ENCODE measurements around the gene FRS3. TPM values are rescaled to one million over a fixed set of nuclear protein-coding genes. Genes with fewer than 3 reads are reported as not detected.

Gene FRS3
- total RNA-seq, 1 experiment from 2014 or later = 3.0 TPM

DNA sequence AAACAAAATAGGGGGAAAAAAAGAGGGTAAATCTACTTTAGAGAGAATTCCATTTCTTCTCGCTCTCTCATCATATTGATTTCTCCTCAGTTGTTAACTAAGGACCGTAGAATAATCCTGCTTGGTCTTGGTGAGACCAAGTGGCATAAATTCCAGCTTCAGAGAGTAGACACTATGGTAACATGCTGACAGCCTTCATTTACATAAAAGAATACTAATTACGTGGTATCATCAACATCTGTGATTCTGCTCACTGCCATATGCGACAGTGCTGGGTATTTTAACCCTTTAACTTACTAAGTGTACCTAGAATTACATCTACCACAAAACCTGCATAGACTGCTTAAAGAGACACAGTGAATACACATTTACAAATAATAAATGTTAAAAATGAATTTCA, 34.9 kb upstream of the FRS3 start:
- DNase-seq (ENCODE audit: low read depth, low spot score) = no peak
- Histone ChIP-seq H3K36me3 (ENCODE audit: control insufficient read depth, insufficient read depth, low read length) (no peaks in the 10 kb centered on the region), H3K27me3 (ENCODE audit: control insufficient read depth, insufficient read depth, low read length) (no peaks in the 10 kb centered on the region), H3K4me1 (ENCODE audit: control insufficient read depth, insufficient read depth, low read length) (no peaks in the 10 kb centered on the region), H3K4me3 (ENCODE audit: low read depth in 2 of 2, low read length in 2 of 2) (no peak overlapping the region), H3K27ac (ENCODE audit: low read length) (no peak overlapping the region), H3K9me3 (ENCODE audit: control insufficient read depth, insufficient read depth, low read depth, low read length) (no peaks in the 10 kb centered on the region)
- no peak for ATAC-seq
- BruUV-seq (replicated peaks) = no TSS peak
- intact Hi-C loops (cut with micrococcal nuclease; ENCODE audit: unreplicated experiment) (no loop called here), in situ Hi-C loops (cut with HindIII; ENCODE audit: low pct_unique_long_range_greater_than_20kb, low sequenced_read_pairs) (no loop called here)
- ChIA-PET CTCF (no interaction called here), POLR2A (no interaction called here)
- TF ChIP-seq SIN3A (IDR thresholded peaks at IDR 0.05; ENCODE audit: borderline replicate concordance, insufficient read depth, low read depth, low read length) = no peak
- TF ChIP-seq, protein P1, sequence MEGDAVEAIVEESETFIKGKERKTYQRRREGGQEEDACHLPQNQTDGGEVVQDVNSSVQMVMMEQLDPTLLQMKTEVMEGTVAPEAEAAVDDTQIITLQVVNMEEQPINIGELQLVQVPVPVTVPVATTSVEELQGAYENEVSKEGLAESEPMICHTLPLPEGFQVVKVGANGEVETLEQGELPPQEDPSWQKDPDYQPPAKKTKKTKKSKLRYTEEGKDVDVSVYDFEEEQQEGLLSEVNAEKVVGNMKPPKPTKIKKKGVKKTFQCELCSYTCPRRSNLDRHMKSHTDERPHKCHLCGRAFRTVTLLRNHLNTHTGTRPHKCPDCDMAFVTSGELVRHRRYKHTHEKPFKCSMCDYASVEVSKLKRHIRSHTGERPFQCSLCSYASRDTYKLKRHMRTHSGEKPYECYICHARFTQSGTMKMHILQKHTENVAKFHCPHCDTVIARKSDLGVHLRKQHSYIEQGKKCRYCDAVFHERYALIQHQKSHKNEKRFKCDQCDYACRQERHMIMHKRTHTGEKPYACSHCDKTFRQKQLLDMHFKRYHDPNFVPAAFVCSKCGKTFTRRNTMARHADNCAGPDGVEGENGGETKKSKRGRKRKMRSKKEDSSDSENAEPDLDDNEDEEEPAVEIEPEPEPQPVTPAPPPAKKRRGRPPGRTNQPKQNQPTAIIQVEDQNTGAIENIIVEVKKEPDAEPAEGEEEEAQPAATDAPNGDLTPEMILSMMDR (IDR thresholded peaks at IDR 0.05) = no peak
- TF ChIP-seq, protein P2, sequence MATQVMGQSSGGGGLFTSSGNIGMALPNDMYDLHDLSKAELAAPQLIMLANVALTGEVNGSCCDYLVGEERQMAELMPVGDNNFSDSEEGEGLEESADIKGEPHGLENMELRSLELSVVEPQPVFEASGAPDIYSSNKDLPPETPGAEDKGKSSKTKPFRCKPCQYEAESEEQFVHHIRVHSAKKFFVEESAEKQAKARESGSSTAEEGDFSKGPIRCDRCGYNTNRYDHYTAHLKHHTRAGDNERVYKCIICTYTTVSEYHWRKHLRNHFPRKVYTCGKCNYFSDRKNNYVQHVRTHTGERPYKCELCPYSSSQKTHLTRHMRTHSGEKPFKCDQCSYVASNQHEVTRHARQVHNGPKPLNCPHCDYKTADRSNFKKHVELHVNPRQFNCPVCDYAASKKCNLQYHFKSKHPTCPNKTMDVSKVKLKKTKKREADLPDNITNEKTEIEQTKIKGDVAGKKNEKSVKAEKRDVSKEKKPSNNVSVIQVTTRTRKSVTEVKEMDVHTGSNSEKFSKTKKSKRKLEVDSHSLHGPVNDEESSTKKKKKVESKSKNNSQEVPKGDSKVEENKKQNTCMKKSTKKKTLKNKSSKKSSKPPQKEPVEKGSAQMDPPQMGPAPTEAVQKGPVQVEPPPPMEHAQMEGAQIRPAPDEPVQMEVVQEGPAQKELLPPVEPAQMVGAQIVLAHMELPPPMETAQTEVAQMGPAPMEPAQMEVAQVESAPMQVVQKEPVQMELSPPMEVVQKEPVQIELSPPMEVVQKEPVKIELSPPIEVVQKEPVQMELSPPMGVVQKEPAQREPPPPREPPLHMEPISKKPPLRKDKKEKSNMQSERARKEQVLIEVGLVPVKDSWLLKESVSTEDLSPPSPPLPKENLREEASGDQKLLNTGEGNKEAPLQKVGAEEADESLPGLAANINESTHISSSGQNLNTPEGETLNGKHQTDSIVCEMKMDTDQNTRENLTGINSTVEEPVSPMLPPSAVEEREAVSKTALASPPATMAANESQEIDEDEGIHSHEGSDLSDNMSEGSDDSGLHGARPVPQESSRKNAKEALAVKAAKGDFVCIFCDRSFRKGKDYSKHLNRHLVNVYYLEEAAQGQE (IDR thresholded peaks at IDR 0.05; ENCODE audit: insufficient read depth in 1 of 2, low read depth in 2 of 2, low read length in 1 of 2) = no peak
- no peak for TF ChIP-seq TCF7L2 (IDR thresholded peaks at IDR 0.05; ENCODE audit: low read depth, low read length)
- no peak for TF ChIP-seq POLR2AphosphoS5 (IDR thresholded peaks at IDR 0.05; ENCODE audit: low read depth, low read length)

DNA sequence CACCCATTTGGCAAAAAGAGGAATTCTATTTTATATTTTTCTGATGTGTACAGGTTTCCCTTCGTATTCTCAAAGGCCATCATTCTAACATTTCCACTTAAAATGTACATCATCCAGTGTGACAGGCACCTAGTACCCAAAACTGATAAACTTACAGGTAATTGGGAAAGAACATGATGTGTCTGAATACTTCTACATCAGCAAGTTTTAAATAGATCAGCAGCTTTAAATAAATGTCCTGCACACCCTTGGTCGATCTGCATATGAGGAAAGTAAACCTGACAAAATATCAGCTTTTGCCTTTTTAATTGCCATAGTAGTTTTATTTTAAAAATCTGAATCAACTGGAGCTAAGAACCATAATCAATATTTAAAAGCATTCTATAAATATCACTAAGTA, 34.3 kb upstream of the FRS3 start:
- CTCF ChIA-PET = no interaction called here
- BruUV-seq (replicated peaks) = no TSS peak

More for the DNA sequence above, 34.3 kb upstream of the FRS3 start:
- no peak overlapping the region for H3K4me3 ChIP-seq (ENCODE audit: low read depth in 2 of 2, low read length in 2 of 2)
- ATAC-seq (no peak), DNase-seq (ENCODE audit: low read depth, low spot score) (no peak)
- in situ Hi-C loops (cut with HindIII; ENCODE audit: low pct_unique_long_range_greater_than_20kb, low sequenced_read_pairs) (no loop called here), intact Hi-C loops (cut with micrococcal nuclease; ENCODE audit: unreplicated experiment) (no loop called here)
- no peaks in the 10 kb centered on the region for H3K4me1 ChIP-seq (ENCODE audit: control insufficient read depth, insufficient read depth, low read length)
- H3K27me3 ChIP-seq (ENCODE audit: control insufficient read depth, insufficient read depth, low read length) = no peaks in the 10 kb centered on the region
- H3K9me3 ChIP-seq (ENCODE audit: control insufficient read depth, insufficient read depth, low read depth, low read length) = no peaks in the 10 kb centered on the region
- TF ChIP-seq POLR2AphosphoS5 (IDR thresholded peaks at IDR 0.05; ENCODE audit: low read depth, low read length) = no peak
- TF ChIP-seq, protein P2 (IDR thresholded peaks at IDR 0.05; ENCODE audit: insufficient read depth in 1 of 2, low read depth in 2 of 2, low read length in 1 of 2) = no peak
- no peak for TF ChIP-seq TCF7L2 (IDR thresholded peaks at IDR 0.05; ENCODE audit: low read depth, low read length)
- H3K36me3 ChIP-seq (ENCODE audit: control insufficient read depth, insufficient read depth, low read length) = no peaks in the 10 kb centered on the region
- POLR2A ChIA-PET = no interaction called here
- no peak overlapping the region for H3K27ac ChIP-seq (ENCODE audit: low read length)
